Body of pancreas (tissue), 4 donors: ENCODE results near the gene EED. TPM values are rescaled to one million over a fixed set of nuclear protein-coding genes. Genes with fewer than 3 reads are reported as not detected.

Experiments
- ATAC-seq: fragments of 150-250 bp; one replicate; pipeline ENCODE4 v1.9.1; 2016
- DNase-seq, 4 donors: peaks; one replicate each; pipeline ENCODE4 v3.0.0-alpha.2; 2019
- H3K27ac ChIP-seq, 4 donors: fragments of 200-600 bp; sonication (generic); 1 replicate in 3 of 4; 2 replicates in 1 of 4; pipeline versions ENCODE4 v1.5.1 to v1.6.1; 2016 to 2019; ENCODE audit warnings: mild to moderate bottlenecking in 1 of 4, mixed read lengths in 1 of 4, moderate library complexity in 1 of 4
- H3K27me3 ChIP-seq, 2 donors: fragments of 200-600 bp; sonication (generic); one replicate each; pipeline ENCODE4 v1.6.0; 2016; ENCODE audit warnings: mild to moderate bottlenecking in 1 of 2
- H3K36me3 ChIP-seq, 2 donors: fragments of 200-600 bp; sonication (generic); replicated peaks in 1 of 2; 2 replicates each; pipeline ENCODE4 v1.5.1; 2016; ENCODE audit warnings: low read depth in 2 of 2; ENCODE audit not compliant: insufficient read depth in 1 of 2
- H3K4me1 ChIP-seq: fragments of 200-600 bp; sonication (generic); one replicate; pipeline ENCODE4 v1.6.0; 2016
- H3K4me3 ChIP-seq, 2 donors: fragments of 200-600 bp; sonication (generic); 1 replicate in 1 of 2; 2 replicates in 1 of 2; pipeline ENCODE4 v1.5.1; 2016 to 2019
- H3K9me3 ChIP-seq, 3 donors: fragments of 200-600 bp; sonication (generic); 1 replicate in 2 of 3; 2 replicates in 1 of 3; pipeline ENCODE4 v1.5.1; 2016
- CTCF ChIP-seq, 7 experiments: fragments of 450-650 bp in 4 of 7; fragments of 200-600 bp in 3 of 7; sonication (generic) in 3 of 7; IDR thresholded peaks; one replicate each; pipeline ENCODE4 v1.5.1; 2016 to 2019; ENCODE audit warnings: antibody characterized with exemption in 7 of 7
- POLR2A ChIP-seq, 3 donors: fragments of 450-650 bp; IDR thresholded peaks; one replicate each; pipeline ENCODE4 v1.6.1; 2016; ENCODE audit warnings: antibody characterized with exemption in 3 of 3, mild to moderate bottlenecking in 2 of 3
- WGBS, 2 donors: methylation state at CpG; one replicate each; pipeline ENCODE4 v1.1.5; 2017; 5-methylcytosine and 5-hydroxymethylcytosine counted together
- intact Hi-C: fragments of 100-400 bp; cut with DNase I; formaldehyde crosslinking; loops from one replicate; pipeline ENCODE4 v1.15.1; 2023
- total RNA-seq, 2 donors: library from RNA; depleted of rRNA; stranded (reverse); fragments of >200 nt; gene quantifications; one replicate each; pipeline ENCODE4 v1.1.0, GENCODE V29; 2016

EED gene
- total RNA-seq, 2 donors from 2014 or later = 14.5 to 20.1 TPM

DNA sequence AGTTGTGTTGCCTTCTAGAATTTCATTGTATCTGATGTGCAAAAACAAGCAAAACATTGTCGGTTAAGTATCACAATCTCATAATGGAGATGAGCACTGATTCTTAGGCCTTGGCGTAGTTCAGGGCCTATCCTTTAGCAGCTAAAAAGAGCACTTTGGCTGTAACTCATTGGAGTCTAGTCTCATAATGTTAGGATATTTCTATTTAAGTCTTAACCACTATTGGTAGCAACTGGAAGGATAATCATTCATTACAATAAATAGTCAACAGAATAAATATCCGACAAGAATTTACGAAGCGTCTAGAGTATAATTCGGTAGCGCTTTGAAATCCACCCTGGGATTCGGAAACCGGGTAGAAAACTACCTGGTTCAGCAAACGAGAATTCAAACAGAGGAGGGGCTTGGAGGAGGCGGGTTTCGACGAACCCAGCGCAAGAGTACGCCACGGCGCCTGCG lies 461 bp upstream of the EED start:
- peak; percentile 91 for ATAC-seq
- intact Hi-C loops = no loop called here
- H3K27me3 ChIP-seq = no peaks in the 10 kb centered on the region
- DNase-seq = peak; percentile 90 to 92 (median 90)
- peak overlapping the region; percentile 97 to 99 (median 99) for H3K27ac ChIP-seq
- H3K4me1 ChIP-seq = peaks cover 27% of the 10 kb centered on the region
- no peaks in the 10 kb centered on the region for H3K9me3 ChIP-seq
- peak overlapping the region; percentile 5 to 60 for H3K4me3 ChIP-seq
- 1% methylated on average over 18 of the region's 18 CpGs for WGBS, 2 donors
- TF ChIP-seq POLR2A (IDR thresholded peaks at IDR 0.05) (no peak), CTCF (IDR thresholded peaks at IDR 0.05) (no peak)
- H3K36me3 ChIP-seq = no peaks in the 10 kb centered on the region

- Histone ChIP-seq H3K27ac (peak overlapping the region; percentile 97 to 99 (median 99)), H3K4me3 (peak overlapping the region; percentile 60 to 61), H3K27me3 (no peaks in the 10 kb centered on the region), H3K36me3 (no peaks in the 10 kb centered on the region), H3K4me1 (peaks cover 38% of the 10 kb centered on the region), H3K9me3 (no peaks in the 10 kb centered on the region)
- WGBS, 2 donors = 0 to 1% methylated on average over 38 of the region's 38 CpGs
- TF ChIP-seq CTCF (IDR thresholded peaks at IDR 0.05) (no peak), POLR2A (IDR thresholded peaks at IDR 0.05) (no peak)
- ATAC-seq (no peak), DNase-seq (peak in 3 of 4 donors; percentile 6 to 14 (median 10))
- intact Hi-C loops = no loop called here
Observed at GRCh38 chr11:86245369-86246292, 1.1 kb downstream of the EED start.

- 63 to 66% methylated on average over 5 of the region's 5 CpGs for WGBS, 2 donors
- H3K4me3 ChIP-seq = peak overlapping the region in 1 of 2 donors; percentile 61
- peaks cover 38% of the 10 kb centered on the region for H3K4me1 ChIP-seq
- no peak for DNase-seq
- H3K9me3 ChIP-seq = no peaks in the 10 kb centered on the region
- TF ChIP-seq POLR2A (IDR thresholded peaks at IDR 0.05) (no peak), CTCF (IDR thresholded peaks at IDR 0.05) (no peak)
- no peaks in the 10 kb centered on the region for H3K27me3 ChIP-seq
- ATAC-seq = no peak
- intact Hi-C loops = no loop called here
- no peaks in the 10 kb centered on the region for H3K36me3 ChIP-seq
- H3K27ac ChIP-seq = no peak overlapping the region
Observed at GRCh38 chr11:86246293-86246675, 1.7 kb downstream of the EED start.

- peaks cover 38% of the 10 kb centered on the region for H3K4me1 ChIP-seq
- TF ChIP-seq CTCF (IDR thresholded peaks at IDR 0.05) (no peak), POLR2A (IDR thresholded peaks at IDR 0.05) (no peak)
- no peak for ATAC-seq
- no peak for DNase-seq
- H3K36me3 ChIP-seq = no peaks in the 10 kb centered on the region
- H3K27me3 ChIP-seq = no peaks in the 10 kb centered on the region
- no peak overlapping the region for H3K27ac ChIP-seq
- WGBS, 2 donors = 72 to 76% methylated on average over 1 of the region's 1 CpG
- intact Hi-C loops = no loop called here
- H3K9me3 ChIP-seq = no peaks in the 10 kb centered on the region
- H3K4me3 ChIP-seq = no peak overlapping the region
Observed at GRCh38 chr11:86247608-86248007, 3.1 kb downstream of the EED start.
